Activated T-cell treated with anti-CD3 and anti-CD28 coated beads, Interleukin-2, amount 50 U/mL, for 48 hours (primary cell): ENCODE data around the gene EME2.

Experiments used
- DNase-seq, 2 experiments: peaks; one replicate each; pipeline ENCODE4 v3.0.0-alpha.2; 2020

Gene EME2

GRCh38 chr16:1821861-1822611 lies 49.4 kb downstream of the EME2 start:
- no peak for DNase-seq

DNA sequence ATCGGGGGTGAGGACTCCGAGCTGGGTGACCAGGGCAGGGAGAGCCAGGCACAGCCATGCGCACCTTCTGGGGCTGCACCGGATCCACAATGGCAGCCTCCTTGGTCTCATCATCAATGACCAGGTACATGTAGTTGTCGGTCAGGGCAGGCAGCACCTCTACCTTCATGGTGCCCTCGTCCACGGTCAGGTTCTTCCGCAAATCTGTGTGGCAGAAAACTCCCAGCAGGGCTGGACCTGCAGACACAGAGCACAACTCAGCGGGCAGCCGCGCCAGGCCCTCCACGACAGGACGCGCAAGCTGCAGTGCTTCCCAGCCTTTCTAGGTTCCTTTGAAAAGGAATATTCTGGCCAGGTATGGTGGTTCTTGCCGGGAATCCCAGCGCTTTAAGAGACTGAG lies 50.2 kb downstream of the EME2 start:
- no peak for DNase-seq

DNA sequence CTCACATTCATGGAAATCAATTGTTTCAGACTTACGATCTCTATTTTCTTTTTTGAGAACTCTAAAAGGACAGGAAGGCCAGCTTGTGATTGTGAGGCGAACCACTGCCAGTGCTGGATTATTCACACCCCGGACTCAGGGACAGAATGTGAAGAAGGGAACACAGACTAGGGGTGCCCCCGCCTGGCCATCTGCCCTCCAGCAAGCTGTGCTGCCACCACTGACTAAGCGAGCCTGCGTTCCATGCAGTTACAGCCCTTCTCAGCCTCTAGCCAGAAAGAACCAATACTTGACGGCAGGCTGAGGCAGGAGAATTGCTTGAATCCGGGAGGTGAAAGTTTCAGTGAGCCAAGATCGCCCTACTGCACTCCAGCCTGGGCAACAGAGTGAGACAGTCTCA lies 51.2 kb downstream of the EME2 start:
- DNase-seq = no peak

DNA sequence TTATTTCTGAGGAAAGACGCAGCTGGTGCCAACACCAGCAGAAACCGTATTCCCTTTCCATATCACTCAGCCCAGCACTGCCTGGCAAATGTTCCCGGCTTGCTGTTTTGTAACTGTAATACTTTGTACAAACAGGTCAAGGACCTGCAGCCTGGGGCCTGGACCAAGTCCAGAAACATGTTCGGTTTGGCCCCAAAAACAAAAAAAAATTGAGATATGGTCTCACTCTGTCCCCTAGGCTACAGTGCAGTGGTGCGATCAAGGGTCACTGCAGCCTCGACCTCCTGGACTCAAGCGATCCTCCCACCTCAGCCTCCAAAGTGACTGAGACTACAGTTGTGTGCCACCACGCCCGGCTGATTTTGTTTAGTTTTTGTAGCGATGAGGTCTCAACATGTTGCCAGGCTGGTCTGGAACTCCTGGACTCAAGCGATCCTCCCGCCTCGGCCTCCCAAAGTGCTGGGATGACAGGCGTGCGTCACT lies 52.8 kb downstream of the EME2 start:
- DNase-seq = no peak
